Activated CD8-positive, alpha-beta T cell treated with anti-CD3 and anti-CD28 coated beads for 36 hours (primary cell): ENCODE results near the gene SLC15A2. TPM values are rescaled to one million over a fixed set of nuclear protein-coding genes. Genes with fewer than 3 reads are reported as not detected.

ENCODE experiments used
- ATAC-seq: fragments of 200-7000 bp; cut with Tn5 transposase; one replicate; pipeline ENCODE4 v1.10.0; 2021; ENCODE audit warnings: mild to moderate bottlenecking, moderate library complexity
- CTCF ChIA-PET: fragments of 350-600 bp; sonication (Branson Sonifier 250); formaldehyde crosslinking; loops from one replicate; lab custom pipeline; 2021; ENCODE audit warnings: antibody characterized with exemption; lab: Charles Lee
- POLR2A ChIA-PET: fragments of 350-600 bp; sonication (Branson Sonifier 250); formaldehyde crosslinking; loops from one replicate; lab custom pipeline; 2021; ENCODE audit warnings: antibody characterized with exemption; lab: Charles Lee
- DNase-seq: peaks from one replicate; pipeline ENCODE4 v3.0.0-alpha.2; 2020
- H3K27ac Mint-ChIP-seq: one replicate; pipeline ENCODE4 v1.8.0; 2021; ENCODE audit warnings: mild to moderate bottlenecking, mixed read lengths
- H3K27me3 Mint-ChIP-seq: one replicate; pipeline ENCODE4 v1.8.0; 2021; ENCODE audit warnings: mixed read lengths
- H3K36me3 Mint-ChIP-seq: one replicate; pipeline ENCODE4 v1.8.0; 2021; ENCODE audit warnings: low read depth, mixed read lengths
- H3K4me1 Mint-ChIP-seq: one replicate; pipeline ENCODE4 v1.8.0; 2021; ENCODE audit warnings: low read depth, mixed read lengths
- H3K4me3 Mint-ChIP-seq: one replicate; pipeline ENCODE4 v1.8.0; 2021; ENCODE audit warnings: mild to moderate bottlenecking, moderate library complexity, mixed read lengths
- H3K9me3 Mint-ChIP-seq: one replicate; pipeline ENCODE4 v1.8.0; 2021; ENCODE audit warnings: mixed read lengths
- intact Hi-C: fragments of 100-400 bp; cut with micrococcal nuclease; formaldehyde crosslinking; loops from one replicate; pipeline ENCODE4 v1.10.0; 2022
- total RNA-seq, 2 experiments: library from RNA; stranded (reverse); gene quantifications; one replicate each; pipeline ENCODE4 v1.2.3, GENCODE V29; 2021
- TF ChIP-seq, protein P1 (sequence below): fragments of 200-600 bp; IDR thresholded peaks from one replicate; pipeline ENCODE4 v1.8.0; 2022; ENCODE audit warnings: antibody characterized with exemption, mild to moderate bottlenecking

Gene SLC15A2
- total RNA-seq, 2 experiments from 2014 or later: 1.7 TPM

DNA sequence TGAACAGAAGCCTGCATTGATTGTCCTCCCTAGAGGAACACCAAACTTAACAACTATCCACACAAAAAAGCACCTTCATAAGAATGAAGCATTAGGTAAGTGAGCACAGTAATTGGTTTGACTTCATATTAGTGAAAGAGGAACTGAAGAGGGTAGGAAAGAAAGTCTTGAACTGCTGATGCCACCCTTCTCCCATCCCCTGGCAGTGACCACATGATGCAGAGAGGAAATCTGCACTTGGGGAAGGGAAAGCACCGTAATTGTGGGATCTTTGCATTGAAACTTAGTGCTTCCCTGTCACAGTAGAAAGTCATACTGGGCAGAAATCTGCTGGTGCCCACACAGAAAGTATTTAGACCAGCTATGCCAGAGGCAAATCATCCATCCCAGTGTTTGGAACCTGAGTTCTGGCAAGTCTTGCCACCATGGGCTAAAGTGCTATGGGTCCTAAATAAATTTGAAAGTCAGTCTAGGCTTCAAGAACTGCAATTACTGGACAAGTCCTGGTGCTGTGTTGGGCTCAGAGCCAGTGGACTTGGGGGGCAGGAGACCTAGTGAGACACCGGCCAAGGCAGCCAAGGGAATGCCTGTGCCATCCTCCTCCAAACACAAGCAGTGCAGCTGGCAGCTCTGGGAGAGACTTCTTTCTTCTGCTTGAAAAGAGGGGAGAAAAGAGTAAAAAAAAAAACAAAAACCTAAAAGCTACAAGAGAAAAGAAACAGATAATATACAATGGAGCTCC is 63.6 kb downstream of the SLC15A2 start:
- Mint-ChIP-seq H3K9me3 (peaks cover 7% of the 10 kb centered on the region), H3K4me1 (no peaks in the 10 kb centered on the region), H3K27ac (no peak overlapping the region), H3K27me3 (no peaks in the 10 kb centered on the region), H3K36me3 (peaks cover 4% of the 10 kb centered on the region), H3K4me3 (no peak overlapping the region)
- DNase-seq (no peak), ATAC-seq (no peak)
- TF ChIP-seq, protein P1, sequence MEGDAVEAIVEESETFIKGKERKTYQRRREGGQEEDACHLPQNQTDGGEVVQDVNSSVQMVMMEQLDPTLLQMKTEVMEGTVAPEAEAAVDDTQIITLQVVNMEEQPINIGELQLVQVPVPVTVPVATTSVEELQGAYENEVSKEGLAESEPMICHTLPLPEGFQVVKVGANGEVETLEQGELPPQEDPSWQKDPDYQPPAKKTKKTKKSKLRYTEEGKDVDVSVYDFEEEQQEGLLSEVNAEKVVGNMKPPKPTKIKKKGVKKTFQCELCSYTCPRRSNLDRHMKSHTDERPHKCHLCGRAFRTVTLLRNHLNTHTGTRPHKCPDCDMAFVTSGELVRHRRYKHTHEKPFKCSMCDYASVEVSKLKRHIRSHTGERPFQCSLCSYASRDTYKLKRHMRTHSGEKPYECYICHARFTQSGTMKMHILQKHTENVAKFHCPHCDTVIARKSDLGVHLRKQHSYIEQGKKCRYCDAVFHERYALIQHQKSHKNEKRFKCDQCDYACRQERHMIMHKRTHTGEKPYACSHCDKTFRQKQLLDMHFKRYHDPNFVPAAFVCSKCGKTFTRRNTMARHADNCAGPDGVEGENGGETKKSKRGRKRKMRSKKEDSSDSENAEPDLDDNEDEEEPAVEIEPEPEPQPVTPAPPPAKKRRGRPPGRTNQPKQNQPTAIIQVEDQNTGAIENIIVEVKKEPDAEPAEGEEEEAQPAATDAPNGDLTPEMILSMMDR: no peak
- POLR2A ChIA-PET: no interaction called here
- CTCF ChIA-PET: interaction anchor here (0.6 kb wide), 1 partner anchor 19 kb away, joined by 3 read pairs; no protein-coding TSS in a partner anchor
- intact Hi-C loops: no loop called here

- no peaks in the 10 kb centered on the region for H3K27me3 Mint-ChIP-seq
- TF ChIP-seq, protein P1: no peak
- ChIA-PET POLR2A (no interaction called here), CTCF (no interaction called here)
- H3K36me3 Mint-ChIP-seq: peaks cover 4% of the 10 kb centered on the region
- intact Hi-C loops: no loop called here
- H3K27ac Mint-ChIP-seq: no peak overlapping the region
- no peaks in the 10 kb centered on the region for H3K4me1 Mint-ChIP-seq
- peaks cover 7% of the 10 kb centered on the region for H3K9me3 Mint-ChIP-seq
- H3K4me3 Mint-ChIP-seq: no peak overlapping the region
- ATAC-seq (no peak), DNase-seq (no peak)
Observed at GRCh38 chr3:121958801-121959200, 64.6 kb downstream of the SLC15A2 start.

DNA sequence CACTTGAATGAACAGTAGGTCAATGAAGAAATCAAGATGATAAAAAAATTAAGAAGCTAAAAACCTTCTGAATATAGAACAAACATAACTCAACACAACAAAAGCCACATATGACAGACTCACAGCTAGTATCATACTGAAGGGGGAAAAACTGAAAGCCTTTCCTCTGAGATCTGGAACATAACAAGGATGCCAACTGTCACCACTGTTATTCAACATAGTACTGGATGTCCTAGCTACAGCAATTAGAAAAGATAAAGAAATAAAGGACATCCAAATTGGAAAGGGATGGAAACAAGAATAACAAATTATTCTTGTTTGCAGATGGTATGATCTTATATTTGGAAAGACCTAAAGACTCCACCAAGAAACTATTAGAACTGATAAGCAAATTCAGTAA is 67.1 kb downstream of the SLC15A2 start:
- no peak overlapping the region for H3K27ac Mint-ChIP-seq
- no peaks in the 10 kb centered on the region for H3K36me3 Mint-ChIP-seq
- ATAC-seq (no peak), DNase-seq (no peak)
- H3K4me3 Mint-ChIP-seq: no peak overlapping the region
- H3K4me1 Mint-ChIP-seq: no peaks in the 10 kb centered on the region
- intact Hi-C loops: no loop called here
- TF ChIP-seq, protein P1: no peak
- H3K27me3 Mint-ChIP-seq: peaks cover 10% of the 10 kb centered on the region
- ChIA-PET POLR2A (no interaction called here), CTCF (no interaction called here)
- H3K9me3 Mint-ChIP-seq: peaks cover 5% of the 10 kb centered on the region

DNA sequence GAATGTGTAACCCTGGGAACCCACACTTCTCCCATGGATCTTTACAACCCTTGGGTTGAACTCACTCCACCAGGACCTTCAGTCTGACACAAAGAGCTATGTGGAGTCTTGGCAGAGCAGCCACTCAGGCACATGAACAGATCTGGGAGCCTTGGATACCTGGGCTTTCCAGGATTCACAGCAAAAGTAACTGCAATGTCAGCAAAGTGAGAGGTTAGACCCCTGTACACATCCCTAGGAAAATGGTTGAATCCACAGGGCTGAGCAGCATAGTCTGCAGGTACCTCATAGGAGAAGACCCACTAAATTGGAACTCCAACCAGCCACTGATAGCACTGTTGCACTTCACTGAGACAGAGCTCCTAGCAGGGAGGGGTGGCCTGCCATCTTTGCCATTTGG is 68.2 kb downstream of the SLC15A2 start:
- no peak overlapping the region for H3K27ac Mint-ChIP-seq
- peaks cover 14% of the 10 kb centered on the region for H3K27me3 Mint-ChIP-seq
- H3K4me3 Mint-ChIP-seq: no peak overlapping the region
- TF ChIP-seq, protein P1: no peak
- no peak for DNase-seq
- no peaks in the 10 kb centered on the region for H3K36me3 Mint-ChIP-seq
- ChIA-PET CTCF (no interaction called here), POLR2A (no interaction called here)
- H3K9me3 Mint-ChIP-seq: peaks cover 5% of the 10 kb centered on the region
- no peak for ATAC-seq
- intact Hi-C loops: no loop called here
- no peaks in the 10 kb centered on the region for H3K4me1 Mint-ChIP-seq

- Mint-ChIP-seq H3K27me3 (peaks cover 15% of the 10 kb centered on the region), H3K36me3 (no peaks in the 10 kb centered on the region), H3K4me1 (no peaks in the 10 kb centered on the region), H3K27ac (no peak overlapping the region), H3K9me3 (peaks cover 5% of the 10 kb centered on the region), H3K4me3 (no peak overlapping the region)
- ChIA-PET CTCF (no interaction called here), POLR2A (no interaction called here)
- DNase-seq: no peak
- TF ChIP-seq, protein P1: no peak
- intact Hi-C loops: no loop called here
- no peak for ATAC-seq
Observed at GRCh38 chr3:121963608-121964007, 69.4 kb downstream of the SLC15A2 start.
